ENCODE data around the gene DGKZ.

DNA sequence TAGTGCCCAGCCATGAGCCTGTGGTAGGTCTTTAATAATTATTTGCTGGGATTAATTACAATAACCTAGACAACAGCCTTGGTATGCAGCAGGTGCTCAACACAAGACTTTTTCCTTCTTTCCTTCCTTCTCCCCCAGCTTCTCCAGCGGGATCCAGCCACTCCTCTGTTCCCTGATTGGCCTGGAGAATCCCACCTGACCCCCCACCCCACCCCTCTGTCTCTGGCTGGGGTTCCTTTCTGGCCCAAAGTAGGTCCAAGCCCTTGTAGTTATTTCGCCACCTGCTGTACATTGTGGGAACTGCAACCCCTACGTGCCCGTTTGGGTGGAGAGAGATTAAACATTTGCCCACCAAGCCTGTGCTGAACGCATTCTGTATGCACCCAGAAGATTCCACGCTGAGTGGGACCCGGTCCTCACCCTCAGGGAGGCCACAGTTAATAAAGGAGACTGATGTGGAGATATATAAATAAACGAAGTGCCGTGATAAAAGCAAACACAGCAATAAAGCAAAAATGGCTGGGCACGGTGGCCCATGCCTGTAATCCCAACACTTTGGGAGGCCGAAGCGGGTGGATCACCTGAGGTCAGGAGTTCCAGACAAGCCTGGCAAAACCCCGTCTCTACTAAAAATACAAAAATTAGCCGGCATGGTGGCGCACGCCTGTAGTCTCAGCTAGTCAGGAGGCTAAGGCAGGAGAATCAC lies 32.1 kb upstream of the DGKZ start:
- TF ChIP-seq GATA3 (IDR thresholded peaks at IDR 0.05; ENCODE audit: low read depth, low read length) = no peak
- TF ChIP-seq GATA2 (IDR thresholded peaks at IDR 0.05; ENCODE audit: low read depth, low read length) = no peak

All from SH-SY5Y (cell line).